GM12873 (cell line): ENCODE measurements around the gene MCM8.

Experiments used
- CTCF ChIP-seq: IDR thresholded peaks from 2 replicates; pipeline ENCODE4 v1.5.1; 2012; ENCODE audit warnings: low read depth, mild to moderate bottlenecking, moderate library complexity, low read length, control low read depth; ENCODE audit not compliant: insufficient read depth; ENCODE audit errors: missing control alignments

Gene MCM8

DNA sequence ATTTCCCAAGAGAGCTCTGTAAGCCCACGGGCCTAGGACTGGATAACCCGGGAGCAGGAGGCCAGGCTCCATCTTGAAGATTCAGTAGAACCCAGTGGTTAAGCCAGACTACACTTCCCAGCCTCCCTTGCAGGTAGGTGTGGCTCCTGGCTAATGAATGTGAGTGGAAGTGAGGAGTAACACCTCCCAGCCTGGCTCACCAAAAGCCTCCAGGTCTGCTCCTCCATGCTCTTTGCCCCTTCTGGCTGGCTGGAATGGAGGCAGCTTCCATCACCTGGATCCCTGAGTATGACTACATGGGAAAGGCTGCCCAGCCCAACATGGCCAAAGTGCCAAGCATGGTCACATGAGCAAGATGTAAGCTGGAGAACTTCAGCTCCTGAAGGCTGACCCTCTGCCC, 93.7 kb downstream of the MCM8 start:
- TF ChIP-seq CTCF = no peak

GRCh38 chr20:6045566-6045965, 95.1 kb downstream of the MCM8 start:
- no peak for TF ChIP-seq CTCF

GRCh38 chr20:6046432-6046831, 96.0 kb downstream of the MCM8 start:
- TF ChIP-seq CTCF = no peak

DNA sequence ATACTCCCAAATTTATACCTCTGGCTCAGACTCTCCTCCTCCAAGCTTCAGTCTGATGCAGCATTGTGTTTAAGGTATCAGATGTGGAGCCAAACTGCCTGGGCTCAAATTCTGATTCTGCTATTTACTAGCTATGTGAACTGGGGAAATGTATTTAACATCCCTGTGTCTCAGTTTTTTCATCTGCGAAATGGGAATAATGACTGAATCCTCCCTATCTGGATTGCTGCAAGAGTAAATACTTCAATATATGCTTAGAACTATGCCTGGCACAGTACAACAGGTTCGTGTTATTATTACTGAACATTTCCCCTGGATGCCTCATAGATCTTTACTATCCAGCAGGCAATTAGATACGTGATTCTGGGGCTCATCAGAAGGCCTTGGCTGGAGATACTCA, 97.9 kb downstream of the MCM8 start:
- no peak for TF ChIP-seq CTCF
